Keratinocyte (primary cell): ENCODE results near the gene ALX1. TPM values are rescaled to one million over a fixed set of nuclear protein-coding genes. Genes with fewer than 3 reads are reported as not detected.

Experiments
- DNase-seq: peaks from one replicate; pipeline ENCODE4 v3.0.0-alpha.2; 2011; ENCODE audit warnings: low read depth, missing footprints, low spot score
- FAIRE-seq: peaks from 2 replicates; lab custom pipeline; 2011; peaks lifted over from hg19 to GRCh38; lab: Jason Lieb, UNC
- H2AFZ ChIP-seq: 2 replicates; pipeline ENCODE4 v1.6.0; 2012; ENCODE audit warnings: low read length, control low read depth, inconsistent platforms; ENCODE audit not compliant: control insufficient read depth
- H3K27ac ChIP-seq: 2 replicates; pipeline ENCODE4 v1.5.1; 2011; ENCODE audit warnings: low read length; ENCODE audit not compliant: control insufficient read depth, insufficient read depth
- H3K27me3 ChIP-seq: 3 replicates; pipeline ENCODE4 v1.6.0; 2011; ENCODE audit warnings: low read length; ENCODE audit not compliant: control insufficient read depth, insufficient read depth; ENCODE audit errors: extremely low read depth
- H3K36me3 ChIP-seq, 2 experiments: 2 replicates in 1 of 2; 3 replicates in 1 of 2; pipeline ENCODE4 v1.5.1; 2011; ENCODE audit warnings: low read length in 2 of 2, mild to moderate bottlenecking in 1 of 2; ENCODE audit not compliant: control insufficient read depth in 2 of 2, insufficient read depth in 2 of 2; ENCODE audit errors: extremely low read depth in 1 of 2
- H3K4me1 ChIP-seq: 3 replicates; pipeline ENCODE4 v1.5.1; 2011; ENCODE audit warnings: low read length; ENCODE audit not compliant: control insufficient read depth, insufficient read depth; ENCODE audit errors: extremely low read depth
- H3K4me2 ChIP-seq: 3 replicates; pipeline ENCODE4 v1.6.0; 2011; ENCODE audit warnings: low read depth, low read length; ENCODE audit not compliant: control insufficient read depth, insufficient read depth; ENCODE audit errors: extremely low read depth
- H3K4me3 ChIP-seq, 3 experiments: fragments of 200-600 bp in 1 of 3; sonication (generic) in 1 of 3; 2 replicates in 2 of 3; 3 replicates in 1 of 3; pipeline ENCODE4 v1.5.1; 2011 to 2016; ENCODE audit warnings: low read length in 3 of 3, mild to moderate bottlenecking in 3 of 3, control low read depth in 2 of 3, inconsistent platforms in 1 of 3, low read depth in 1 of 3, mixed read lengths in 1 of 3, mixed run types in 1 of 3, moderate library complexity in 1 of 3; ENCODE audit not compliant: control insufficient read depth in 2 of 3, insufficient read depth in 2 of 3; ENCODE audit errors: extremely low read depth in 1 of 3
- H3K79me2 ChIP-seq: 2 replicates; pipeline ENCODE4 v1.6.0; 2012; ENCODE audit warnings: low read length; ENCODE audit not compliant: control insufficient read depth, insufficient read depth
- H3K9ac ChIP-seq: 3 replicates; pipeline ENCODE4 v1.6.0; 2011; ENCODE audit warnings: low read length; ENCODE audit not compliant: control insufficient read depth, insufficient read depth; ENCODE audit errors: extremely low read depth
- H3K9me1 ChIP-seq: 3 replicates; pipeline ENCODE4 v1.6.0; 2011; ENCODE audit warnings: low read length; ENCODE audit not compliant: control insufficient read depth, insufficient read depth; ENCODE audit errors: extremely low read depth
- H3K9me3 ChIP-seq: 2 replicates; pipeline ENCODE4 v1.5.1; 2012; ENCODE audit warnings: low read depth, low read length; ENCODE audit not compliant: control insufficient read depth
- H4K20me1 ChIP-seq: 3 replicates; pipeline ENCODE4 v1.6.0; 2011; ENCODE audit warnings: low read length; ENCODE audit not compliant: control insufficient read depth, insufficient read depth; ENCODE audit errors: extremely low read depth
- CTCF ChIP-seq, 3 experiments: IDR thresholded peaks in 1 of 3; conservative IDR thresholded peaks in 1 of 3; optimal IDR thresholded peaks in 1 of 3; 2 replicates in 2 of 3; 3 replicates in 1 of 3; pipeline versions ENCODE3 to v1.5.1; 2011; ENCODE audit warnings: low read length in 3 of 3, mild to moderate bottlenecking in 3 of 3, moderate library complexity in 2 of 3, control low read depth in 1 of 3, inconsistent platforms in 1 of 3; ENCODE audit not compliant: insufficient read depth in 2 of 3; ENCODE audit errors: extremely low read depth in 1 of 3
- EZH2 ChIP-seq: IDR thresholded peaks from one replicate; pipeline ENCODE4 v1.6.1; 2012; ENCODE audit warnings: inconsistent platforms, mild to moderate bottlenecking, low read length, moderate library complexity
- dilution Hi-C: fragments of 300-500 bp; cut with MboI; formaldehyde crosslinking; loops from one replicate; pipeline ENCODE4 v1.7.0; 2020; ENCODE audit warnings: low sequenced_read_pairs; ENCODE audit not compliant: extremely low pct_ligation_motif_present
- polyA plus RNA-seq, 5 experiments: library from polyadenylated mRNA; depleted of rRNA in 3 of 5; stranded (reverse) in 3 of 5; stranded (forward) in 1 of 5; unstranded in 1 of 5; fragments of >200 nt; gene quantifications; 1 replicate in 1 of 5; 2 replicates in 3 of 5; 3 replicates in 1 of 5; pipeline versions ENCODE4 v1.2.1 to v1.2.3, GENCODE V29; 2011 to 2012; ENCODE audit warnings: missing spikeins in 2 of 5, low read depth in 1 of 5, low replicate concordance in 1 of 5

The ALX1 gene
- polyA plus RNA-seq, 1 donor (not counting 4 experiments of a cell fraction or from before 2014, with no cell fraction given): not detected

GRCh38 chr12:85279449-85280164 lies 413 bp upstream of the ALX1 start:
- peak overlapping the region; percentile 79 for H3K4me2 ChIP-seq
- no peak overlapping the region for H3K9ac ChIP-seq
- H3K36me3 ChIP-seq: no peaks in the 10 kb centered on the region
- DNase-seq (no peak), FAIRE-seq (no peak)
- no peak overlapping the region for H3K27ac ChIP-seq
- dilution Hi-C loops: no loop called here
- peaks cover 10% of the 10 kb centered on the region for H3K4me1 ChIP-seq
- TF ChIP-seq EZH2 (no peak), CTCF (optimal IDR thresholded peaks at IDR 0.05 in 1 of 3, IDR thresholded peaks at IDR 0.05 in 1 of 3, conservative IDR thresholded peaks at IDR 0.05 in 1 of 3; ENCODE audit: extremely low read depth in 1 of 3, insufficient read depth in 2 of 3, low read length in 3 of 3) (no peak)
- no peaks in the 10 kb centered on the region for H3K9me1 ChIP-seq
- H3K9me3 ChIP-seq: peaks cover 2% of the 10 kb centered on the region
- peaks cover 76% of the 10 kb centered on the region for H3K27me3 ChIP-seq
- no peaks in the 10 kb centered on the region for H4K20me1 ChIP-seq
- H3K4me3 ChIP-seq: peak overlapping the region in 2 of 3 experiments; percentile 55 to 63
- H2AFZ ChIP-seq: peak overlapping the region; percentile 66
- H3K79me2 ChIP-seq: no peaks in the 10 kb centered on the region

GRCh38 chr12:85280984-85281630 lies 1.1 kb downstream of the ALX1 start:
- Histone ChIP-seq H3K9me1 (no peaks in the 10 kb centered on the region), H3K4me1 (peaks cover 10% of the 10 kb centered on the region), H4K20me1 (no peaks in the 10 kb centered on the region), H2AFZ (no peak overlapping the region), H3K36me3 (no peaks in the 10 kb centered on the region), H3K9ac (no peak overlapping the region), H3K27me3 (peaks cover 66% of the 10 kb centered on the region), H3K79me2 (no peaks in the 10 kb centered on the region), H3K9me3 (peaks cover 2% of the 10 kb centered on the region), H3K4me3 (peak overlapping the region in 2 of 3 experiments; percentile 55 to 63), H3K4me2 (peak overlapping the region; percentile 79), H3K27ac (no peak overlapping the region)
- dilution Hi-C loops: no loop called here
- FAIRE-seq: no peak
- no peak for TF ChIP-seq EZH2
- TF ChIP-seq CTCF (optimal IDR thresholded peaks at IDR 0.05 in 1 of 3, IDR thresholded peaks at IDR 0.05 in 1 of 3, conservative IDR thresholded peaks at IDR 0.05 in 1 of 3; ENCODE audit: extremely low read depth in 1 of 3, insufficient read depth in 2 of 3, low read length in 3 of 3): no peak
- DNase-seq: no peak
